AG09309 (cell line): ENCODE data around the gene TYROBP.
"Not testable (repeated sequence)": the region's sequence is repeated elsewhere in the genome, so short reads cannot be mapped to it uniquely, and the experiment has no call there.

Source experiments
- DNase-seq: peaks from one replicate; pipeline ENCODE4 v3.0.0-alpha.2; 2010; ENCODE audit warnings: low read depth
- H3K4me3 ChIP-seq: 2 replicates; pipeline ENCODE4 v1.5.1; 2011; ENCODE audit warnings: mild to moderate bottlenecking, low read depth, low read length, moderate library complexity; ENCODE audit not compliant: control insufficient read depth
- TF ChIP-seq, protein P1 (sequence below): IDR thresholded peaks from 2 replicates; pipeline ENCODE4 v1.5.1; 2011; ENCODE audit warnings: mild to moderate bottlenecking, low read depth, low read length, inconsistent platforms; ENCODE audit not compliant: insufficient read depth, control insufficient read depth; ENCODE audit errors: missing control alignments

The TYROBP gene

GRCh38 chr19:35899547-35900214, 8.4 kb downstream of the TYROBP start:
- TF ChIP-seq, protein P1, sequence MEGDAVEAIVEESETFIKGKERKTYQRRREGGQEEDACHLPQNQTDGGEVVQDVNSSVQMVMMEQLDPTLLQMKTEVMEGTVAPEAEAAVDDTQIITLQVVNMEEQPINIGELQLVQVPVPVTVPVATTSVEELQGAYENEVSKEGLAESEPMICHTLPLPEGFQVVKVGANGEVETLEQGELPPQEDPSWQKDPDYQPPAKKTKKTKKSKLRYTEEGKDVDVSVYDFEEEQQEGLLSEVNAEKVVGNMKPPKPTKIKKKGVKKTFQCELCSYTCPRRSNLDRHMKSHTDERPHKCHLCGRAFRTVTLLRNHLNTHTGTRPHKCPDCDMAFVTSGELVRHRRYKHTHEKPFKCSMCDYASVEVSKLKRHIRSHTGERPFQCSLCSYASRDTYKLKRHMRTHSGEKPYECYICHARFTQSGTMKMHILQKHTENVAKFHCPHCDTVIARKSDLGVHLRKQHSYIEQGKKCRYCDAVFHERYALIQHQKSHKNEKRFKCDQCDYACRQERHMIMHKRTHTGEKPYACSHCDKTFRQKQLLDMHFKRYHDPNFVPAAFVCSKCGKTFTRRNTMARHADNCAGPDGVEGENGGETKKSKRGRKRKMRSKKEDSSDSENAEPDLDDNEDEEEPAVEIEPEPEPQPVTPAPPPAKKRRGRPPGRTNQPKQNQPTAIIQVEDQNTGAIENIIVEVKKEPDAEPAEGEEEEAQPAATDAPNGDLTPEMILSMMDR: no peak
- H3K4me3 ChIP-seq: peak overlapping the region; percentile 91
- DNase-seq: no peak

- DNase-seq: no peak
- H3K4me3 ChIP-seq: peak overlapping the region; percentile 91
- TF ChIP-seq, protein P1: no peak
Measured at GRCh38 chr19:35898499-35898809, 9.6 kb downstream of the TYROBP start.

DNA sequence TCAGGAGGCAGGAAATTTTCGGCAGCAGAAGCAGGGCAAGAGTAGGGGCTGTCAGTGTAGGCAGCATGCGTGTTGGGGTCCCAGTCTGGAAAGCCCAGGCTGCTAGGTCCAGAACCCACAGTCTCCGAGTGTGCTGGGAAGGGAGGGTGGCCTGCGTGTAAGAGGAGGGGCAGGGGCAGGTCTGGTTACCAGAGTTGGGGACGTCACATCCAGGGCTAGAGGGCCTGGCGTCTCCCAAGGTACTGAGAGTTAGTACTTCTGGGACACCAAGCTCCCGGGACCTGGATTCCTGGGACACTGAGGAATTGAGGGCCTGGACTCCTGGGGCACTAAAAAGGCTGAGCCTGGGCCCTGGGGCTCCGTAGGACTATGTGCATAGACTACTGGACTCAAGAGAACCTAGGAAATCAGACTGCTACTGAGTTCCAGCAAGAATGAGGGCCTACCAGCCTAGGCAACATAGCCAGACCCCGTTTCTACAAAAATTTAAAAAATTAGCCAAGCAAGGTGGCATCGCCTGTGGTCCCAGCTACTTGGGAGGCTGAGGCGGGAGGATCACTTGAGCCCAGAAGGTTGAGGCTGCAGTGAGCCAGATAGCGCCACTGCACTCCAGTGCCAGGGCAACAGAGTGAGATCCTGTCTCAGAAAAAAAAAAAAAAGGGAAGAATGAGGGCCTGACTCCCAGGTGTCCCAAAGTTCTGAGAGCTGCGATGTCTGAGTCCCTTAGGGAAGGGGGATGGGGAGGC, 10.2 kb downstream of the TYROBP start:
- TF ChIP-seq, protein P1: no peak
- DNase-seq: no peak
- peak overlapping the region; percentile 91 for H3K4me3 ChIP-seq

GRCh38 chr19:35896643-35897040, 11.5 kb downstream of the TYROBP start:
- no peak overlapping the region for H3K4me3 ChIP-seq
- no peak for DNase-seq
- TF ChIP-seq, protein P1: no peak

DNA sequence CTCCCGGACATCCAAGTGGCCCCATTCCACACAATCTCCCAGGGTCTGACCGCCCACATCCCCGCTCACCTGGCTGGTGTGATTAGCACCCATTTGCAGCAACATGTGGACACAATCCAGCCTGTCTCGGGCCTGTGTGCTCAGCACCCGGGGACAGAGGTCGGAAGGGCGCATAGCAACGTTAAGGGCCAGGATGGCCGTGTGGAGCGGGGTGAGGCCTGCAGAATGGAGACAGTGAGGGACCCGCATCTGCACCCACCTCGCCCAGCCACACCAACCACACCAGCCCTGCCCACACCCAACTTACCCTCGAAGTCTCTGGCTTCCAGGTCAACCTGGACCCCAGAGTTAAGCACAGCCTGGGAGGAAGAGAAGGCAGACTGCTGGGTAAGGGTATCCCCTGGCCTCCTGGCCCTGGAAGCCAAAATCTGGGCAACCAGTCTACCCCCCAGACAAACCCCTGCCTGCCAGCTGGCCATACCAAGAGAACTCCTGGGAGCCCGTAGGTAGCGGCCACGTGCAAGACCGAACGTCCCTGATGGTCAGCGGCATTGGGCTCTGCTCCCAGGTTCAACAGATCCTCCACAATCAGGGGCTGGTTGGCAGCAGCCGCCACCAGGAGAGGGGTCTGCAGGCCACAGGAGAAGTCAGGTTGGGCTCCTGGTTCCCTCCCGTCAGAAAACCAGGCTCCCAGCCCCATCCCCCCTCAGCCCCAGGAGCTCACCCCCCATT, 12.0 kb downstream of the TYROBP start:
- TF ChIP-seq, protein P1: no peak
- DNase-seq: no peak
- no peak overlapping the region for H3K4me3 ChIP-seq

- no peak overlapping the region for H3K4me3 ChIP-seq
- DNase-seq: no peak
- TF ChIP-seq, protein P1: no peak
Measured at GRCh38 chr19:35894342-35894741, 13.8 kb downstream of the TYROBP start.

- H3K4me3 ChIP-seq, DNase-seq: not testable (repeated sequence)
Measured at GRCh38 chr19:35891819-35892218, 16.3 kb downstream of the TYROBP start.
